Measurements from ENCODE around the gene C9orf153.

Gene C9orf153

GRCh38 chr9:86185872-86186271 lies 73.6 kb downstream of the C9orf153 start:
- no peak for DNase-seq

- no peak for DNase-seq
Measured at GRCh38 chr9:86184138-86184524, 75.3 kb downstream of the C9orf153 start.

- no peak for DNase-seq
Measured at GRCh38 chr9:86183229-86184137, 76.0 kb downstream of the C9orf153 start.

DNA sequence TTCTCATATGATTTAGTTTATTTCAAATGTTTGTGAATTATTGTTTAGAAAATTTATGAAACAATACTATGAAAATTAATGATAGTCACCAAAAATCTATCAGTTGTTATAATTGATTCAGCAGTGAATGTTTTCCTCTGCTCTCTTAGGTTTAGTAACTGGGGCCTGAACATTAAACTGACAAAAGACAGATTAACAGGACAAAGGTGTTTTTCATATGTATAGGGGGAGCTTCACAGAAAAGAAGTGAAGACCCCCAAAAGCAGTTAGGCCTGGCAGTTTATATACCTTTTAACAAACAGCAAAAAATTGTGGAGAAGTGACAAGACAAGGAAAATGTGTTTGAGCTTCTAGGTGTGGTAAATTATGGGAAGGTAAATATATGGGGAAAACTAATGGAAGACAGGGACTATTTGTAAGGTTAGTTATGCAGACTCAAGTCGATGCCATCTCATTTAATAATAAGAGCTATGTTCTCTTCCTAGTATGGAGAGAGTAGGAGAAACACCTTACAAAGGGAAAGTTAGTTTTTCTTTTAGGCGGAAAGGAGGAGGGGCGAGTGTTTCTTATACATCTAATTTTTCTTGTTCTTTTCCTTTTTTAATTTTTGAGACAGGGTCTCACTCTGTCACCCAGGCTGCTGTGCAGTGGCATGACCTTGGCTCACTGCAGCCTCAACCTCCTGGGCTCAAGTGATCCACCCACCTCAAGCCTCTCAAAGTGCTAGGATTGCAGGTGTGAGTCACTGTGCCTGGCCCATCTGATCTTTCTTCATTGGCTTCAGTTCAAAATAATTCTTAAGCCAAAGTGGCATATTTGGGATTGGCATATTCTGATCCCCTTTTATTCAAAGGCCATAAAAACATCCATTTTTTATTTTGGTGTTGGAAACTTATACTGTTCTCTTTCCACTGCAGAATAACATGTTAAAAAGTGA lies 77.8 kb downstream of the C9orf153 start:
- DNase-seq = no peak

- DNase-seq = no peak
Measured at GRCh38 chr9:86178503-86178902, 81.0 kb downstream of the C9orf153 start.

GRCh38 chr9:86177995-86178394 lies 81.5 kb downstream of the C9orf153 start:
- DNase-seq = no peak

GRCh38 chr9:86176468-86176867 lies 83.0 kb downstream of the C9orf153 start:
- no peak for DNase-seq

DNA sequence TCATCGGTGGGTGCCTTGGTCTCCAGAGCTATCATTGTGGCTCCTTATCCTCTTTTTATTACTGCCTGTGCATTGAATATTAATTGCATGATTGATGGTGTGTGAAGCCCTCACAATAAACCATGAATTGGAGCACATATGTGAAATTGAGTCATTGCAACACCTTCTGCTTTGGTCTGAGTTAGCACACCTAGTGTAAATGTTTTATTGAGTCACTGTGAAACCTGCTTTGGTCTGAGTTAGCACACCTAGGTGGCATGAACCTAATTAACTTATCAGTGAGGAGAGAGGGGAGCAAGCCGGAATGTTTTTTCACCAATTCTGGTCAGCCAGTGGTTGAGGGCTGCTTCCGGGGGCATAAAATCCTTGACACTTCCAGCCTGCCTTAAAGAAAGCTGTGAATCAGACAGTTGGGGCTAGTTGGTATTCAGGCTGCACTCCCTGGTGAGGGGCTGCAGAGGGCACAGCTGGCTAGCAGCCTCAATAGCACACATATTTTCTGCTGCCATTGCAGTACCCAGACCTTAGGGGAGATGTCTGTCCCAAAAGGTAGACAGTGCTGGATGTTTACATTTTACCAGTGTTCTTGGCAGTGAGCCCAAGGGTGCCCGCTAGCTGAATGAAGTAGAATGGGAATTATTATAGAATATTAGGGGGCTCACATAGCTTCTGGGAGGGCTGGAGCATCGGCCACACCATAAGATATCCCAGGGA lies 83.6 kb downstream of the C9orf153 start:
- DNase-seq = no peak

GRCh38 chr9:86175223-86175622 lies 84.2 kb downstream of the C9orf153 start:
- DNase-seq = no peak

Data from activated CD4-positive, alpha-beta T cell treated with anti-CD3 and anti-CD28 coated beads for 4 hours (primary cell).